ENCODE results near the gene LSM3.

GRCh38 chr3:14221902-14222301 lies 43.3 kb downstream of the LSM3 start:
- TF ChIP-seq CTCF (IDR thresholded peaks at IDR 0.05; ENCODE audit: insufficient read depth, low read length), result no peak
- TF ChIP-seq SPI1 (IDR thresholded peaks at IDR 0.05; ENCODE audit: borderline replicate concordance, low read depth), result no peak
- TF ChIP-seq POLR2AphosphoS5 (IDR thresholded peaks at IDR 0.05; ENCODE audit: low read depth), result no peak
- TF ChIP-seq GABPA (IDR thresholded peaks at IDR 0.05; ENCODE audit: low read depth), result no peak
- no peak for TF ChIP-seq REST (IDR thresholded peaks at IDR 0.05; ENCODE audit: insufficient replicate concordance, low read depth)
